Prostate gland (tissue), 2 donors: ENCODE data around the gene NCOA7. TPM values are rescaled to one million over a fixed set of nuclear protein-coding genes. Genes with fewer than 3 reads are reported as not detected.

Source experiments
- DNase-seq: peaks from one replicate; pipeline ENCODE4 v3.0.0-alpha.2; 2019; ENCODE audit warnings: low spot score
- H3K27ac ChIP-seq, 2 donors: fragments of 200-600 bp; sonication (generic); 2 replicates each; pipeline ENCODE4 v1.5.1; 2017 to 2019
- H3K27me3 ChIP-seq: fragments of 200-600 bp; sonication (generic); replicated peaks from 2 replicates; pipeline ENCODE4 v1.5.1; 2019; ENCODE audit not compliant: insufficient read depth
- H3K36me3 ChIP-seq, 2 donors: fragments of 200-600 bp; sonication (generic); 1 replicate in 1 of 2; 2 replicates in 1 of 2; pipeline versions ENCODE4 v1.5.1 to v1.8.1; 2017 to 2019
- H3K4me1 ChIP-seq: fragments of 200-600 bp; sonication (generic); replicated peaks from 2 replicates; pipeline ENCODE4 v1.5.1; 2019
- H3K4me3 ChIP-seq, 2 donors: fragments of 200-600 bp; sonication (generic); 2 replicates each; pipeline ENCODE4 v1.5.1; 2017 to 2019
- H3K9me3 ChIP-seq: fragments of 200-600 bp; sonication (generic); 2 replicates; pipeline ENCODE4 v1.5.1; 2017
- CTCF ChIP-seq, 4 experiments: fragments of 200-600 bp in 2 of 4; fragments of 450-650 bp in 2 of 4; sonication (generic) in 2 of 4; IDR thresholded peaks; 1 replicate in 3 of 4; 2 replicates in 1 of 4; pipeline ENCODE4 v1.5.1; 2016 to 2019; ENCODE audit warnings: antibody characterized with exemption in 4 of 4, mild to moderate bottlenecking in 2 of 4, moderate library complexity in 2 of 4
- POLR2A ChIP-seq: fragments of 450-650 bp; IDR thresholded peaks from one replicate; pipeline ENCODE4 v1.6.1; 2016; ENCODE audit warnings: antibody characterized with exemption, mild to moderate bottlenecking
- POLR2AphosphoS5 ChIP-seq: sonication (generic); formaldehyde crosslinking; IDR thresholded peaks from one replicate; pipeline ENCODE4 v1.6.1; 2017; ENCODE audit warnings: antibody characterized with exemption
- WGBS: methylation state at CpG from one replicate; pipeline ENCODE4 v1.1.5; 2018; 5-methylcytosine and 5-hydroxymethylcytosine counted together
- intact Hi-C: fragments of 100-400 bp; cut with DNase I; formaldehyde crosslinking; loops from one replicate; pipeline ENCODE4 v1.14.2; 2022
- total RNA-seq, 2 donors: library from RNA; depleted of rRNA; stranded (reverse); fragments of >200 nt; gene quantifications; one replicate each; pipeline ENCODE4 v1.1.0, GENCODE V29; 2016

NCOA7 gene
- total RNA-seq, 2 donors from 2014 or later: 15.5 to 15.6 TPM

GRCh38 chr6:125789167-125789566 lies 1.6 kb upstream of the NCOA7 start:
- Histone ChIP-seq H3K4me3 (no peak overlapping the region), H3K9me3 (no peaks in the 10 kb centered on the region), H3K36me3 (no peaks in the 10 kb centered on the region), H3K27ac (peak overlapping the region; percentile 94 to 95), H3K27me3 (no peaks in the 10 kb centered on the region), H3K4me1 (peaks cover 6% of the 10 kb centered on the region)
- TF ChIP-seq CTCF (IDR thresholded peaks at IDR 0.05) (no peak), POLR2A (no peak), POLR2AphosphoS5 (no peak)
- DNase-seq: no peak
- 68% methylated on average over 1 of the region's 1 CpG for WGBS
- intact Hi-C loops: no loop called here

GRCh38 chr6:125789576-125790357 lies 993 bp upstream of the NCOA7 start:
- Histone ChIP-seq H3K36me3 (no peaks in the 10 kb centered on the region), H3K27me3 (no peaks in the 10 kb centered on the region), H3K4me3 (peak overlapping the region; percentile 52 to 78), H3K4me1 (peaks cover 6% of the 10 kb centered on the region), H3K27ac (peak overlapping the region; percentile 94 to 95), H3K9me3 (no peaks in the 10 kb centered on the region)
- intact Hi-C loops: loop anchor here (1.0 to 5.0 kb wide), 2 partner anchors 9 to 183 kb away; no protein-coding TSS in a partner anchor
- WGBS: 10% methylated on average over 19 of the region's 19 CpGs
- TF ChIP-seq CTCF (IDR thresholded peaks at IDR 0.05) (no peak), POLR2A (no peak), POLR2AphosphoS5 (no peak)
- peak; percentile 17 for DNase-seq

GRCh38 chr6:125791151-125791819 lies 525 bp downstream of the NCOA7 start:
- Histone ChIP-seq H3K9me3 (no peaks in the 10 kb centered on the region), H3K4me3 (peak overlapping the region; percentile 52 to 78), H3K27me3 (no peaks in the 10 kb centered on the region), H3K4me1 (peaks cover 6% of the 10 kb centered on the region), H3K36me3 (no peaks in the 10 kb centered on the region), H3K27ac (peak overlapping the region; percentile 94 to 95)
- 0% methylated on average over 24 of the region's 28 CpGs for WGBS
- DNase-seq: peak; percentile 34
- peak; percentile 10 for TF ChIP-seq POLR2AphosphoS5
- peak in 2 of 4 experiments; percentile 36 to 52 for TF ChIP-seq CTCF (IDR thresholded peaks at IDR 0.05)
- no peak for TF ChIP-seq POLR2A
- intact Hi-C loops: loop anchor here (5.0 kb wide), 1 partner anchor 181 kb away; no protein-coding TSS in a partner anchor

GRCh38 chr6:125791820-125792165 lies 1.0 kb downstream of the NCOA7 start:
- no peak for TF ChIP-seq POLR2AphosphoS5
- TF ChIP-seq POLR2A: no peak
- TF ChIP-seq CTCF (IDR thresholded peaks at IDR 0.05): no peak
- Histone ChIP-seq H3K27me3 (no peaks in the 10 kb centered on the region), H3K4me3 (peak overlapping the region; percentile 52 to 78), H3K36me3 (no peaks in the 10 kb centered on the region), H3K27ac (peak overlapping the region; percentile 94 to 95), H3K9me3 (no peaks in the 10 kb centered on the region), H3K4me1 (peaks cover 6% of the 10 kb centered on the region)
- intact Hi-C loops: loop anchor here (5.0 kb wide), 1 partner anchor 181 kb away; no protein-coding TSS in a partner anchor
- no peak for DNase-seq
